GM18909 (cell line): ENCODE measurements around the gene DUOX2.
"Not testable (repeated sequence)": the region's sequence is repeated elsewhere in the genome, so short reads cannot be mapped to it uniquely, and the experiment has no call there.

Source experiments
- ATAC-seq: cut with Tn5 transposase; IDR thresholded peaks from one replicate; pipeline ENCODE4 v1.9.1; 2021; ENCODE audit warnings: mild to moderate bottlenecking; ENCODE audit not compliant: unreplicated experiment, poor library complexity

Gene DUOX2

DNA sequence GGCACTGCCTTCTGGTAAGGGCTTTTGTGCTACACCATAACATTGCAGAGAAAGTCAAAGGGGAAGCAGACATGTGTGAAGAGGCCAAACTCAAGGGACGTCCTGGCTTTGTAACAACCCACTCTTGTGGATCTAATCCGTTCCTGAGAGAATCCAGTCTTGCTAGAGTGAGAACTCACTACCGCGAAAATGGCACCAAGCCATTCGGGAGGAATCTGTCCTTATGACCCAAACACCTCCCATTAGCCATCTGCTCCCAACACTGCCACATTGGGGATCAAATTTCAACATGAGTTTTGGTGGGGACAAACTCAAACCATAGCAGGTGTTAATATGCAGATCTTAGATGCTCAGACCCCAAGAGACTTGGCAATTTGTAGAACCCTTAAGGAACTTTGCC lies 34.8 kb downstream of the DUOX2 start:
- ATAC-seq, result not testable (repeated sequence)

GRCh38 chr15:45077391-45077790 lies 36.6 kb downstream of the DUOX2 start:
- not testable (repeated sequence) for ATAC-seq

DNA sequence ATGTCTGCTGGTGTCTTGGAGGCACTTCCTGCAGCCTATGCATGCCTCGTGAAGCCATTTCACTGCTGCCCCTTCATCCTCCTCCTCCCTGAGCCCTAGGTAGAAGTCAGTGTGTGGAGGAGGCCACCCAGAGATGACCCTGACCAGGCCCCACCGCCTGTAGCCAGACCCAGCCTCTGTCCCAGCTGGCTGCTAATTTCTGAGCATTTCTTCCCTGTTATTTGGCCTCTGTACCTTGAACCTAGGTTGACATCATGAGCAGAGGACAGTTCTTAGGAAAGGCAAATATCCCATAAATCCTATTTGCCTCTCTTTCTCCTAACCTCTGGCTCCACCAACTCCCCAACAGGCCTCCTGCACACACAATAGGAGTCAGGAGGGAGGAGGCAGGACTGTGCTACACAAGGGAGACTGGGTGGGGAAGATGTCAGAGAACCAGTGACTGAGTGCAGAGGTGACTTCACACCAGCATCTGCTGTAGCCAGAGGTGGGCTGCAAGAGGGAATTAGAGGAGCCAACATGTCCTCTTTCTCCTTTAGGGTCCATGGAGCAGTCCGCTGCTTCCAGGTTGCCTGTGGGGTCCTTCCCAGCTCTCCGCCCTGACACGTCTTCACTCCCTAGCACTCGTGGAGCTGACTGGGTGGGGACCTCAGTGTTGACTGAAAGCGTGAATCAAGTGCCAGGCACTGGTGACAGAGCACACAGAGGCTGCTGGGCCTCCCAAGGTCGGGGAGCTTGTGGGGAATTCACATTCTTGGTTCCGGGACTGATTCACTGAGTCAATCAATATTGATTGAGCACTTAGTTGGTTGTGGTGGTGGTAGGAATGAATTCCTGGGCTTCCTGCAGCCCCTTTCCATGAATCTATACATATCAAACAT lies 38.3 kb downstream of the DUOX2 start:
- not testable (repeated sequence) for ATAC-seq

DNA sequence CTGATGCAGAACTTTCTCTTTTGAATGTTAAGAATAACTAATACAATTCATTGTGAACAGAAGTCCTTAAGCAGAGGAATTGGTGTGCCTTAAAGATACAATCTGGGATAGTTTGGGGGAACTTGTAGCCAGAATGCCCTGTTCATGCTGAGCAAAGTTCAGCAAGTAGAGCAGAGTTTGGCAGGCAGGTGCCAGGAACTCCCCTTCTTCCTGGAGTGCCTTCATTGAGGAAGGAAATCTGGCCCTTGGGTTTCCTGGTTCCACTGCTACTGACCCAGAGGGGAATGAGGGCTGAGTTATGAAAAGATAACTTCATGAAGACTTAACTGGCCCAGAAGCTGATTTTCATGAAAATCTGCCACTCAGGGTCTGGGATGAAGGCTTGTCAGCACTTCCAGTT lies 40.4 kb downstream of the DUOX2 start:
- ATAC-seq, result not testable (repeated sequence)

DNA sequence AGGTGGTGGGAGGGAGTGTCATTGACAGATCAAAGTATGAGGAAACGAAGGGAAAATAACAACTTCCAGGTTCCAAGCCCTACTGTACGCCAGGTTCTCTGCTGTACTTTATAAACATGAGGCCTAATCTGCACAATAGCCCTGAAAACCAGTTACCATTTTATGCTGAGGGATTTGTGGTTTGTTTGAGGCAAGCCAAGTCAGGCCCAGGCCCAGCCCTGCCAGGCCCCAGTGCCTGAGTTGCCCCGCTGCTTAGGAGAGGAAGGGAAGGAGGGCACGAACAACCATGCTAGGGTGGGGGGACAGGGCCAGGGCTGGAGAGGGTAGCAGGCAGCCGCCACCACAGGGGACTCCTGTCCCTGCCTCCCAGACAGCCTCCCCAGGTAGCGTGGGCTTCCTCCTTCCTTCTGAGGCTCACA lies 44.0 kb downstream of the DUOX2 start:
- not testable (repeated sequence) for ATAC-seq

GRCh38 chr15:45064386-45064785 lies 49.6 kb downstream of the DUOX2 start:
- ATAC-seq, result no peak

- not testable (repeated sequence) for ATAC-seq
These were observed 51.7 kb downstream of the DUOX2 start for GRCh38 chr15:45062301-45062700.

DNA sequence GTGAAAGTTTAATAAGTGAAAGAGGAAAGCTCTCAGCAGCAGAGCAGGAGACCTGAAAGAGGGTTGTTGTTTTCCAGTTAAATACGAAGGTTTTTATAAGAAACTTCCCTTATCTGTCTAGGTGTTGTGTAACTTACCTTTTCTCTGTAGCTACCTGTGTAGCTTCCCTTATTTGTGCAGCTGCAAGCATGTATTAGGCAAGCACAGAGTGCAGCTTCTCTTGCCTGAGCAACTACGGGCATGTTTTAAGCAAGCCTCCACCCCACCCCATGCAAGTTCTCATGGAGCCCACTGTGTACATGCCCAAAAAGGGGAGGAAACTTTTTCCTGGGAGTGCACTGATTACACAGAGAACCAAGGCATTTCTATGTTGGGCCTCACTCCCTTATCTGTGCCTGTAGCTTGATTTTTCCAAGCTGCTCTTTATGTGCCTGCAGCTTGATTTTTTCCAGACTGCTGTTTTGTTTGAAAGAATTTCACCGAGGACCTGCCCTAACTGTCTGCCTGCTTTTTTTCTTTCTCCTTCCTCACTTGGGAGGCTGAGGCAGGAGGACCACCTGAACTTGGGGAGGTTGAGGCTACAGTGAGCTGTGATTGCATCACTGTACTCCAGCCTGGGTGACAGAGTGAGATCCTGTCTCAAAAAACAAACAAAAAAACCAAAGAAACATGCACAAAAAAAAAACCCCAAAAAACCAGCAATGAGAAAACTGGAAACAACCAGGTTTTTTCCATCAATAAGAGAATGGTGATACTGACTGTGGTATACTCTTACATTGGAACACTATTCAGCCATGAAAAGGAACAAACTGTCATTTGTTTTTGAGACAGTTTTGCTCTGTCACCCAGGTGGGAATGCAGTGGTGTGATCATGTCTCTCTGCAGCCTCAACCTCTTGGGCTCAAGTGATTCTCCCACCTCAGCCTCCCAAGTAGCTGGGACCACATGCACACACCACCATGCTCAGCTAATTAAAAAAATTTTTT lies 55.0 kb downstream of the DUOX2 start:
- not testable (repeated sequence) for ATAC-seq

DNA sequence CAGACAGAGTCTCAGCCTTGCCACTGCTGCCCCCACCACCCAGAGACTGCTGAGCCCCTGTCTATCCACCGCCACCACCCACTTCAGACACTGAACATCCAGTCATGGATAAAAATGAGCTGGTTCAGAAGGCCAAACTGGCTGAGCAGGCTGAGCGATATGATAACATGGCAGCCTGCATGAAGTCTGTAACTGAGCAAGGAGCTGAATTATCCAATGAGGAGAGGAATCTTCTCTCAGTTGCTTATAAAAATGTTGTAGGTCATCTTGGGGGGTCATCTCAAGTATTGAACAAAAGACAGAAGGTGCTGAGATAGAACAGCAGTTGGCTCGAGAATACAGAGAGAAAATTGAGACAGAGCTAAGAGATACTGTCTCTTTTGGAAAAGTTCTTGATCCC lies 61.3 kb downstream of the DUOX2 start:
- ATAC-seq, result not testable (repeated sequence)

- no peak for ATAC-seq
These were observed 63.4 kb downstream of the DUOX2 start for GRCh38 chr15:45050587-45050986.

GRCh38 chr15:45048794-45049631 lies 65.0 kb downstream of the DUOX2 start:
- ATAC-seq, result peak; percentile 66

DNA sequence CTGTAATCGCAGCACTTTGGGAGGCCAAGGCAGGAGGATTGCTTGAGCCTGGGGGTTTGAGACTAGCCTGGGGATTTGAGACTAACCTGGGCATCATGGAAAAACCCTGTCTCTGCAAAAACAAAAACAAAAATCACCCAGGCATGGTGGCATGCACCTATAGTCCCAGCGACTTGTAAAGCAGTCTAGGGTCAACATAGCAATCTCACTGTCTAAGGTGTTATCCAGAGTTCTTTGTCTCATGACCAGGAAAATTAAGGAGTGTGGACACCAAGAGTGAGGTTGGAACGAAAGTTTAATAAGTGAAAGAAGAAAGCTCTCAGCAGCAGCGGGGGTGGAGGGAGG lies 65.6 kb downstream of the DUOX2 start:
- not testable (repeated sequence) for ATAC-seq

GRCh38 chr15:45044270-45044669 lies 69.7 kb downstream of the DUOX2 start:
- ATAC-seq, result not testable (repeated sequence)

GRCh38 chr15:45042859-45043258 lies 71.1 kb downstream of the DUOX2 start:
- not testable (repeated sequence) for ATAC-seq
